AG09309 (cell line): Measurements from ENCODE around the gene MRPL53.
"Not testable (repeated sequence)": the region's sequence is repeated elsewhere in the genome, so short reads cannot be mapped to it uniquely, and the experiment has no call there.

Experiments
- DNase-seq: peaks from one replicate; pipeline ENCODE4 v3.0.0-alpha.2; 2010; ENCODE audit warnings: low read depth
- H3K4me3 ChIP-seq: 2 replicates; pipeline ENCODE4 v1.5.1; 2011; ENCODE audit warnings: mild to moderate bottlenecking, low read depth, low read length, moderate library complexity; ENCODE audit not compliant: control insufficient read depth
- TF ChIP-seq, protein P1 (sequence below): IDR thresholded peaks from 2 replicates; pipeline ENCODE4 v1.5.1; 2011; ENCODE audit warnings: mild to moderate bottlenecking, low read depth, low read length, inconsistent platforms; ENCODE audit not compliant: insufficient read depth, control insufficient read depth; ENCODE audit errors: missing control alignments

Gene MRPL53

DNA sequence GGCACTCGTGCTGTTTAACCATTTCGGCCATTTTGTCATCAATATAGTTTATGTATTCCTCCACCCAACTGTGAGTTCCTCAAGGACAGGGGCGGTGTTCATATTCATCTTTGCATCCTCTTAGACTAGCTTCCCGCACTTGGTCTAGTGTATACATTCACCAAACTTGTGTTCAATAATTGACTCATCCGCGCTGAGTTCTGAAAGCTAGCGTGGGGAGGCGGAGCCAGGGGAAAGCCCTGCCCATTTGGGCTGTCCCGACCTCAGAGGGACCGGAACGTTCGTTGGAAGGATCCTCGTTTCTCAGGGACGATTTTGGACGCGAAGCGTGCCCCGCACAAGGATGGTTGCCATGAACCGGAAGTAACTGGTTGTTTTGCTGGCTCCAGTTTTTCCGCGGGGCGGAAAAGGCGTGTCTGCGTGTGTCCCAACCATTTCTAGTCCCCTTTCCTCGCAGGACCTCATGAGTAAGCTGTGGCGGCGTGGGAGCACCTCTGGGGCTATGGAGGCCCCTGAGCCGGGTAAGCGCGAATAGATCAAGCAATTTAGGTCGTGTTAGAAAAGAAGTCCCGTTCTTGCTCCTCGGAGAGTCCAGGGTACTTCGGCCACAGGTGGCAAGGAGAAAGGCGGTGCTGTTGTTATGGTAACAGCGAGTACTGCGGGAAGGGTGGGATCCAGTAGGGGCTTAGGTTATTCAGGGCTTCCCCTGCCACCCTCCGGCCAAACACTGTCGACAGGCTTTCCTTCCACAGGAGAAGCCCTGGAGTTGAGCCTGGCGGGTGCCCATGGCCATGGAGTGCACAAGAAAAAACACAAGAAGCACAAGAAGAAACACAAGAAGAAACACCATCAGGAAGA is 17.6 kb downstream of the MRPL53 start, which contains the start of gene INO80B:
Gene INO80B (plus strand): TSS at position 434 of the 858 bp plus-strand sequence. CDS start 30 bp downstream, at position 464.
- H3K4me3 ChIP-seq, result peak within 1 kb of the TSS; percentile 83
- TF ChIP-seq, protein P1, sequence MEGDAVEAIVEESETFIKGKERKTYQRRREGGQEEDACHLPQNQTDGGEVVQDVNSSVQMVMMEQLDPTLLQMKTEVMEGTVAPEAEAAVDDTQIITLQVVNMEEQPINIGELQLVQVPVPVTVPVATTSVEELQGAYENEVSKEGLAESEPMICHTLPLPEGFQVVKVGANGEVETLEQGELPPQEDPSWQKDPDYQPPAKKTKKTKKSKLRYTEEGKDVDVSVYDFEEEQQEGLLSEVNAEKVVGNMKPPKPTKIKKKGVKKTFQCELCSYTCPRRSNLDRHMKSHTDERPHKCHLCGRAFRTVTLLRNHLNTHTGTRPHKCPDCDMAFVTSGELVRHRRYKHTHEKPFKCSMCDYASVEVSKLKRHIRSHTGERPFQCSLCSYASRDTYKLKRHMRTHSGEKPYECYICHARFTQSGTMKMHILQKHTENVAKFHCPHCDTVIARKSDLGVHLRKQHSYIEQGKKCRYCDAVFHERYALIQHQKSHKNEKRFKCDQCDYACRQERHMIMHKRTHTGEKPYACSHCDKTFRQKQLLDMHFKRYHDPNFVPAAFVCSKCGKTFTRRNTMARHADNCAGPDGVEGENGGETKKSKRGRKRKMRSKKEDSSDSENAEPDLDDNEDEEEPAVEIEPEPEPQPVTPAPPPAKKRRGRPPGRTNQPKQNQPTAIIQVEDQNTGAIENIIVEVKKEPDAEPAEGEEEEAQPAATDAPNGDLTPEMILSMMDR, result no peak
- peak; percentile 95 for DNase-seq

GRCh38 chr2:74450570-74451190 is 21.8 kb downstream of the MRPL53 start:
- no peak for DNase-seq
- no peak overlapping the region for H3K4me3 ChIP-seq
- TF ChIP-seq, protein P1, result no peak

GRCh38 chr2:74448771-74449170 is 23.7 kb downstream of the MRPL53 start:
- TF ChIP-seq, protein P1, result no peak
- H3K4me3 ChIP-seq, result no peak overlapping the region
- DNase-seq, result no peak

- H3K4me3 ChIP-seq, result no peak overlapping the region
- no peak for DNase-seq
- TF ChIP-seq, protein P1, result no peak
Observed at GRCh38 chr2:74447230-74447999, 25.1 kb downstream of the MRPL53 start.

DNA sequence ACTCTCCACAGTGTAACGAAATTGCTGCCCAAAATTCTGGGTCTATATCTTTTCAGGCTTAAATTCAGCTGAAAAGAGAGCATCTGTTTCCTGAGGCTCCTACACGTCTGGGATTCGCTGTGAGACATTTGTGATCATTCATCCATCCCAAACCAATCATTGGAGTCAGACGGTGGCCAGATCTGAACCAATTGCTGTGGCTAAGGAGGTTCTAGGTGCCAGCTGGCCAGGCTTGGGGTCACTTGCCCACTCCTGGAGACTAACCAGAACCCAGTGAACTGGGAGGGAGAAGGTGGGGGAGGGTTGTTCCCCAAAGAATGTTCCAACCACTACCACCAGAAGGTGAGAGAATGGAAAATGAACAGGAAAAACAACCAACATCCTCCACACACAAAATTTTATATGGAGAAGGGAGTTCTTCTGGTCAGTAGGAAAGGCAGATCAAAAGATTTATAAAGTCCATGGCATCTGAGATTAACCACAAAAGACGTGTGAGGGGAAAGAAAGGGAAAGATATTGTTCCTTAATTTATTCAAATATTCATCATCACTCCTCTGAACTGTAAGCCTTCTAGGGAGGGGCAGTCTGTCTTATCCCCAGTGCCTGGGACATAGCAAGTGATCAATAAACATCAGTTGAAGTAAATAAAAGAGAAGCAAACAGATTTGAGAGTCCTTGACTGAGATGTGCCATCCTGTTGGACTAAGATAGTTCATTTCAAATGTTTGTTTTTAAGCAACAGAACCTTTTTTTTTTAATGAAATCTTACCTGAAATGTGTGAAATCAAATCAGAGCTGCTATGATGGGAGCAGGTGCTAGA is 27.8 kb downstream of the MRPL53 start:
- no peak for DNase-seq
- TF ChIP-seq, protein P1, result no peak
- H3K4me3 ChIP-seq, result no peak overlapping the region

- H3K4me3 ChIP-seq, DNase-seq: not testable (repeated sequence)
Observed at GRCh38 chr2:74442483-74443297, 29.8 kb downstream of the MRPL53 start.
